GM12878 (cell line): ENCODE data around the gene ADCY2. TPM values are rescaled to one million over a fixed set of nuclear protein-coding genes. Genes with fewer than 3 reads are reported as not detected.

Source experiments
- ATAC-seq: fragments of 200-7000 bp; cut with Tn5 transposase; 3 replicates; pipeline ENCODE4 v1.9.1; 2020; ENCODE audit warnings: mild to moderate bottlenecking, moderate library complexity
- BruUV-seq: library from RNA; stranded (reverse); fragments of 400-500 nt; replicated peaks from 2 replicates; lab custom pipeline; 2021; lab: Mats Ljungman, UMichigan
- CTCF ChIA-PET: fragments of 300-600 bp; sonication (Branson Sonifier 250); formaldehyde crosslinking; extraction: SDS; loops from one replicate; lab custom pipeline; 2021; ENCODE audit warnings: inconsistent platforms; lab: Yijun Ruan, JAX
- POLR2A ChIA-PET: fragments of 350-600 bp; formaldehyde crosslinking; extraction: SDS; loops from one replicate; lab custom pipeline; 2021; ENCODE audit warnings: inconsistent platforms; lab: Charles Lee
- RAD21 ChIA-PET: fragments of 300-600 bp; sonication (Branson Sonifier 250); formaldehyde crosslinking; loops from one replicate; lab custom pipeline; 2023; ENCODE audit warnings: antibody characterized with exemption; ENCODE audit not compliant: unreplicated experiment; lab: Charles Lee
- SMC1A ChIA-PET: fragments of 300-600 bp; sonication (Branson Sonifier 250); formaldehyde crosslinking; loops from one replicate; lab custom pipeline; 2023; ENCODE audit not compliant: unreplicated experiment, uncharacterized antibody; lab: Charles Lee
- DNase-seq: peaks from one replicate; pipeline ENCODE4 v3.0.0-alpha.2; 2011; ENCODE audit warnings: low read depth, low spot score
- FAIRE-seq: peaks from 3 replicates; lab custom pipeline; 2011; peaks lifted over from hg19 to GRCh38; lab: Jason Lieb, UNC
- H2AFZ ChIP-seq: 2 replicates; pipeline ENCODE4 v1.6.0; 2011; ENCODE audit warnings: low read depth, low read length, control low read depth; ENCODE audit not compliant: control insufficient read depth
- H3K27ac ChIP-seq: 2 replicates; pipeline ENCODE4 v1.5.1; 2011; ENCODE audit warnings: control low read depth; ENCODE audit not compliant: control insufficient read depth, insufficient read depth
- H3K27me3 ChIP-seq, 2 experiments: replicated peaks in 1 of 2; 2 replicates each; pipeline versions ENCODE4 v1.6.0 to v1.6.1; 2011; ENCODE audit warnings: low read length in 1 of 2; ENCODE audit not compliant: control insufficient read depth in 2 of 2, insufficient read depth in 2 of 2
- H3K36me3 ChIP-seq, 2 experiments: 2 replicates each; pipeline ENCODE4 v1.5.1; 2011; ENCODE audit warnings: low read length in 1 of 2; ENCODE audit not compliant: control insufficient read depth in 2 of 2, insufficient read depth in 2 of 2
- H3K4me1 ChIP-seq: 2 replicates; pipeline ENCODE4 v1.6.1; 2011; ENCODE audit warnings: mild to moderate bottlenecking, low read length, moderate library complexity, mixed read lengths; ENCODE audit not compliant: control insufficient read depth, insufficient read depth
- H3K4me2 ChIP-seq: 2 replicates; pipeline ENCODE4 v1.6.0; 2011; ENCODE audit warnings: control low read depth; ENCODE audit not compliant: control insufficient read depth, insufficient read depth
- H3K4me3 ChIP-seq: fragments of 200-600 bp; sonication (generic); 2 replicates; pipeline ENCODE4 v1.5.1; 2016
- H3K79me2 ChIP-seq: 2 replicates; pipeline ENCODE4 v1.6.0; 2011; ENCODE audit warnings: low read length; ENCODE audit not compliant: control insufficient read depth, insufficient read depth
- H3K9ac ChIP-seq: 2 replicates; pipeline ENCODE4 v1.8.0; 2011; ENCODE audit warnings: low read length, control low read depth, mixed read lengths; ENCODE audit not compliant: control insufficient read depth, insufficient read depth
- H3K9me3 ChIP-seq: replicated peaks from 3 replicates; pipeline ENCODE4 v1.5.1; 2011; ENCODE audit warnings: mild to moderate bottlenecking, low read length; ENCODE audit not compliant: control insufficient read depth, insufficient read depth
- H4K20me1 ChIP-seq: 2 replicates; pipeline ENCODE4 v1.6.0; 2011; ENCODE audit not compliant: control insufficient read depth, insufficient read depth
- MTA3 ChIP-seq: IDR thresholded peaks from 2 replicates; pipeline ENCODE4 v1.6.1; 2012; ENCODE audit warnings: low read length, inconsistent platforms, borderline replicate concordance
- RB1 ChIP-seq: fragments of 450-650 bp; formaldehyde crosslinking; IDR thresholded peaks from 2 replicates; pipeline ENCODE4 v1.6.1; 2017; ENCODE audit warnings: mild to moderate bottlenecking, borderline replicate concordance
- REST ChIP-seq: IDR thresholded peaks from 2 replicates; pipeline ENCODE4 v1.6.1; 2012; ENCODE audit warnings: mild to moderate bottlenecking, low read depth, low read length
- WGBS: methylation state at CpG from one replicate; pipeline ENCODE4 v1.1.6; 2016; ENCODE audit warnings: low lambda C conversion rate; ENCODE audit not compliant: insufficient replicate concordance, insufficient coverage; ENCODE audit errors: missing lambda C conversion rate; 5-methylcytosine and 5-hydroxymethylcytosine counted together
- in situ Hi-C: fragments of 300-500 bp; cut with MboI; formaldehyde crosslinking; loops from 9 replicates; pipeline ENCODE4 v1.14.3; 2018; ENCODE audit warnings: mixed read lengths
- intact Hi-C: fragments of 100-400 bp; cut with micrococcal nuclease; formaldehyde crosslinking; loops from one replicate; pipeline ENCODE4 v1.14.2; 2022; ENCODE audit not compliant: unreplicated experiment
- polyA plus RNA-seq, 11 experiments: library from polyadenylated mRNA; depleted of rRNA in 4 of 11; unstranded in 6 of 11; stranded (reverse) in 5 of 11; fragments of >200 nt; fragmentation: Nextera tagmentation in 4 of 11; fragmentation: Illumina TruSeq in 1 of 11; extraction: Ambion mirVana in 4 of 11; extraction: Trizol in 1 of 11; gene quantifications; 1 replicate in 1 of 11; 2 replicates in 10 of 11; pipeline versions ENCODE4 v1.2.1 to v1.2.3, GENCODE V29; 2011 to 2016; ENCODE audit warnings: inconsistent platforms in 2 of 11, missing spikeins in 2 of 11, low read depth in 1 of 11
- total RNA-seq, 4 experiments: library from RNA; depleted of rRNA in 3 of 4; stranded (reverse); fragments of >200 nt in 3 of 4; fragmentation: Illumina TruSeq in 1 of 4; extraction: Trizol in 1 of 4; gene quantifications; 2 replicates each; pipeline versions ENCODE4 v1.2.1 to v1.2.3, GENCODE V29; 2013 to 2021
- TF ChIP-seq, protein P1 (sequence below): fragments of 450-650 bp; IDR thresholded peaks from 2 replicates; pipeline ENCODE4 v1.6.1; 2016; ENCODE audit warnings: mild to moderate bottlenecking
- TF ChIP-seq, protein P2 (sequence below): IDR thresholded peaks from 2 replicates; pipeline ENCODE4 v1.6.1; 2011; ENCODE audit warnings: mild to moderate bottlenecking, low read depth, low read length, moderate library complexity; ENCODE audit not compliant: insufficient replicate concordance

ADCY2 gene
- total and polyA plus RNA-seq, 10 of the 15 experiments (the other 5 are each of a cell fraction or from before 2014, with no cell fraction given), result 0.07 to 0.26 TPM; not detected in 8

DNA sequence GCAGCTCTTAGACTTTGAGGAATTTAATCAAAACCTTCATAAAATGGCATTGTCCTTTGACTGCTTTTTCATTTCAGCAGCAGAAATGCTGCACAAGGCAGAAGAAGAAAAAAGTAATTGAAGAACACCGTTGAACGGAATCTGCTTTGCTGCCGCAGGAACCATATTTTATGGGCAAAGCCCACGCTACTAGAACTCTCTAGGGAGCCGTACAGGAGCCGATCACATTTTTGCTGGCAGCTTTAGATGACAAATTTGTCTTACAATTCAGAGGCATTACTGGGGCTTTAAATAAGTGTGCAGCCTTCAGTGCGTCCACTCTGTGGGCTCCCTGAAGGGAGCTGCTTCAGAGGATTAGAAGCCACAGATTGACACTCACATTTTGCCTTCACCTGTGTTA, 449.6 kb downstream of the ADCY2 start:
- no peak for DNase-seq
- no peak for TF ChIP-seq REST
- Histone ChIP-seq H3K4me3 (no peak overlapping the region), H3K27ac (no peak overlapping the region), H2AFZ (no peak overlapping the region), H3K27me3 (peaks cover 0 to 9% of the 10 kb centered on the region in 2 experiments; a peak in 2 of 4 replicates), H3K4me1 (no peaks in the 10 kb centered on the region), H3K4me2 (no peak overlapping the region), H3K9ac (no peak overlapping the region), H3K79me2 (no peaks in the 10 kb centered on the region), H4K20me1 (no peaks in the 10 kb centered on the region), H3K9me3 (no peaks in the 10 kb centered on the region), H3K36me3 (no peaks in the 10 kb centered on the region)
- ATAC-seq, result no peak
- POLR2A ChIA-PET, result interaction anchor here (0.5 kb wide), 1 partner anchor 490 kb away, joined by 3 read pairs; no protein-coding TSS in a partner anchor
- RAD21 ChIA-PET, result no interaction called here
- SMC1A ChIA-PET, result interaction anchor here (1.1 kb wide), 1 partner anchor 10 kb away, joined by 3 read pairs; no protein-coding TSS in a partner anchor
- in situ Hi-C loops, result no loop called here
- BruUV-seq, result no TSS peak
- whole genome bisulfite sequencing, result 68% methylated on average over 7 of the region's 7 CpGs
- CTCF ChIA-PET, result no interaction called here
- FAIRE-seq, result no peak
- intact Hi-C loops, result no loop called here

DNA sequence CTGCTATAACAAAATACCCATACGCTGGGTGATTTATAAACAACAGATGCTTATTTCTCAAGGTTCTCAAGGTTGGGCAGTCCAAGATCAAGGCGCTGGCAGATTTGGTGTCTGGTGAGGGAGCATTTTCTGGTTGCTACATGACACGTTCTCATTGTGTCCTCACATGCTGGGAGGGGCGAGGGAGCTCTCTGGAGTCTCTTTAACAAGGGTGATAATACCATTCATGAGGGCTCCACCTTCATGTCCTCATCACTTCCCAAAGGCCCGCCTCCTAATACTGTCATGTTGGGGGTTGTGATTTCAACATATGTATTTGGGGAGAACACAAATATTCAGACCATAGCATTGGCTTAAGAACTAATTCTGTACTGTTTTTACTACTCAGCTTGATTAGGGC, 450.4 kb downstream of the ADCY2 start:
- H4K20me1 ChIP-seq, result no peaks in the 10 kb centered on the region
- ChIA-PET SMC1A (interaction anchor here (1.1 kb wide), 1 partner anchor 9 kb away, joined by 3 read pairs; no protein-coding TSS in a partner anchor), CTCF (interaction anchor here (1.1 to 1.3 kb wide), 2 partner anchors 12 to 100 kb away, joined by 3 read pairs; no protein-coding TSS in a partner anchor), RAD21 (no interaction called here), POLR2A (no interaction called here)
- ATAC-seq, result no peak
- TF ChIP-seq MTA3 (no peak), RB1 (no peak)
- TF ChIP-seq, protein P1, sequence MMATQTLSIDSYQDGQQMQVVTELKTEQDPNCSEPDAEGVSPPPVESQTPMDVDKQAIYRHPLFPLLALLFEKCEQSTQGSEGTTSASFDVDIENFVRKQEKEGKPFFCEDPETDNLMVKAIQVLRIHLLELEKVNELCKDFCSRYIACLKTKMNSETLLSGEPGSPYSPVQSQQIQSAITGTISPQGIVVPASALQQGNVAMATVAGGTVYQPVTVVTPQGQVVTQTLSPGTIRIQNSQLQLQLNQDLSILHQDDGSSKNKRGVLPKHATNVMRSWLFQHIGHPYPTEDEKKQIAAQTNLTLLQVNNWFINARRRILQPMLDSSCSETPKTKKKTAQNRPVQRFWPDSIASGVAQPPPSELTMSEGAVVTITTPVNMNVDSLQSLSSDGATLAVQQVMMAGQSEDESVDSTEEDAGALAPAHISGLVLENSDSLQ, result no peak
- TF ChIP-seq, protein P2, sequence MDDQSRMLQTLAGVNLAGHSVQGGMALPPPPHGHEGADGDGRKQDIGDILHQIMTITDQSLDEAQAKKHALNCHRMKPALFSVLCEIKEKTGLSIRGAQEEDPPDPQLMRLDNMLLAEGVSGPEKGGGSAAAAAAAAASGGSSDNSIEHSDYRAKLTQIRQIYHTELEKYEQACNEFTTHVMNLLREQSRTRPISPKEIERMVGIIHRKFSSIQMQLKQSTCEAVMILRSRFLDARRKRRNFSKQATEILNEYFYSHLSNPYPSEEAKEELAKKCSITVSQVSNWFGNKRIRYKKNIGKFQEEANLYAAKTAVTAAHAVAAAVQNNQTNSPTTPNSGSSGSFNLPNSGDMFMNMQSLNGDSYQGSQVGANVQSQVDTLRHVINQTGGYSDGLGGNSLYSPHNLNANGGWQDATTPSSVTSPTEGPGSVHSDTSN, result no peak
- H3K4me1 ChIP-seq, result no peaks in the 10 kb centered on the region
- no peak overlapping the region for H3K4me3 ChIP-seq
- no TSS peak for BruUV-seq
- no peak overlapping the region for H2AFZ ChIP-seq
- in situ Hi-C loops (no loop called here), intact Hi-C loops (no loop called here)
- no peak overlapping the region for H3K27ac ChIP-seq
- no peak for DNase-seq
- no peaks in the 10 kb centered on the region for H3K79me2 ChIP-seq
- FAIRE-seq, result no peak
- 12% methylated on average over 5 of the region's 5 CpGs for WGBS
- no peaks in the 10 kb centered on the region; the same call in 2 of the 3 replicates for H3K9me3 ChIP-seq
- no peak overlapping the region for H3K4me2 ChIP-seq
- H3K9ac ChIP-seq, result no peak overlapping the region
- peaks cover 4 to 9% of the 10 kb centered on the region in 2 experiments; a peak in 3 of 4 replicates for H3K27me3 ChIP-seq
- no peaks in the 10 kb centered on the region for H3K36me3 ChIP-seq
